ENCODE data around the gene RBPJL. TPM values are rescaled to one million over a fixed set of nuclear protein-coding genes. Genes with fewer than 3 reads are reported as not detected.
"Not testable (repeated sequence)": the region's sequence is repeated elsewhere in the genome, so short reads cannot be mapped to it uniquely, and the experiment has no call there.

RBPJL gene
- total RNA-seq, 1 donor from 2014 or later: not detected

GRCh38 chr20:45347936-45348778 is 41.5 kb downstream of the RBPJL start, which contains the start of gene SDC4:
TSS of gene SDC4 (minus strand) at chr20:45348424. CDS start at chr20:45348384, 40 bp downstream.
- H3K4me3 Mint-ChIP-seq: peak within 1 kb of the TSS; percentile 87
- no peaks in the 10 kb centered on the region for H3K9me3 Mint-ChIP-seq
- H3K36me3 Mint-ChIP-seq (ENCODE audit: low read depth): no peaks in the 10 kb centered on the region
- peak within 1 kb of the TSS; percentile 65 for H3K27ac Mint-ChIP-seq (ENCODE audit: unreplicated experiment)
- peaks cover 20% of the 10 kb centered on the region for H3K4me1 Mint-ChIP-seq
- H3K27me3 Mint-ChIP-seq (ENCODE audit: low read depth): peaks cover 11% of the 10 kb centered on the region
- TF ChIP-seq CTCF (conservative IDR thresholded peaks at IDR 0.05): no peak
- DNase-seq (ENCODE audit: low read depth, low spot score): peak; percentile 31

- no peak overlapping the region for H3K27ac Mint-ChIP-seq (ENCODE audit: unreplicated experiment)
- H3K4me3 Mint-ChIP-seq: peak overlapping the region; percentile 75
- TF ChIP-seq CTCF (conservative IDR thresholded peaks at IDR 0.05): no peak
- H3K36me3 Mint-ChIP-seq (ENCODE audit: low read depth): no peaks in the 10 kb centered on the region
- H3K9me3 Mint-ChIP-seq: no peaks in the 10 kb centered on the region
- DNase-seq (ENCODE audit: low read depth, low spot score): no peak
- H3K4me1 Mint-ChIP-seq: peaks cover 15% of the 10 kb centered on the region
- H3K27me3 Mint-ChIP-seq (ENCODE audit: low read depth): peaks cover 11% of the 10 kb centered on the region
These were observed 43.6 kb downstream of the RBPJL start for GRCh38 chr20:45350217-45350616.

- not testable (repeated sequence) for H3K36me3 Mint-ChIP-seq (ENCODE audit: low read depth); H3K4me3 Mint-ChIP-seq; DNase-seq (ENCODE audit: low read depth, low spot score)
These were observed 44.2 kb downstream of the RBPJL start for GRCh38 chr20:45350795-45351194.

GRCh38 chr20:45352729-45353128 is 46.1 kb downstream of the RBPJL start:
- no peak for DNase-seq (ENCODE audit: low read depth, low spot score)
- no peak for TF ChIP-seq CTCF (conservative IDR thresholded peaks at IDR 0.05)
- H3K4me1 Mint-ChIP-seq: peaks cover under 1% of the 10 kb centered on the region
- no peak overlapping the region for H3K4me3 Mint-ChIP-seq
- no peaks in the 10 kb centered on the region for H3K36me3 Mint-ChIP-seq (ENCODE audit: low read depth)
- H3K27me3 Mint-ChIP-seq (ENCODE audit: low read depth): peaks cover 3% of the 10 kb centered on the region
- H3K9me3 Mint-ChIP-seq: no peaks in the 10 kb centered on the region
- H3K27ac Mint-ChIP-seq (ENCODE audit: unreplicated experiment): no peak overlapping the region

More at GRCh38 chr20:45350795-45351194, 44.2 kb downstream of the RBPJL start:
- H3K9me3 Mint-ChIP-seq; H3K27ac Mint-ChIP-seq (ENCODE audit: unreplicated experiment): not testable (repeated sequence)
- peaks cover 11% of the 10 kb centered on the region for H3K27me3 Mint-ChIP-seq (ENCODE audit: low read depth)
- peaks cover 15% of the 10 kb centered on the region for H3K4me1 Mint-ChIP-seq

- Mint-ChIP-seq H3K4me3 (no peak overlapping the region), H3K27ac (ENCODE audit: unreplicated experiment) (no peak overlapping the region), H3K9me3 (no peaks in the 10 kb centered on the region), H3K4me1 (no peaks in the 10 kb centered on the region), H3K36me3 (ENCODE audit: low read depth) (no peaks in the 10 kb centered on the region), H3K27me3 (ENCODE audit: low read depth) (peaks cover 2% of the 10 kb centered on the region)
- TF ChIP-seq CTCF (conservative IDR thresholded peaks at IDR 0.05): no peak
- no peak for DNase-seq (ENCODE audit: low read depth, low spot score)
These were observed 47.1 kb downstream of the RBPJL start for GRCh38 chr20:45353746-45354145.
